ENCODE data around the gene OPN1MW.
"Not testable (repeated sequence)": the region's sequence is repeated elsewhere in the genome, so short reads cannot be mapped to it uniquely, and the experiment has no call there.

The OPN1MW gene

DNA sequence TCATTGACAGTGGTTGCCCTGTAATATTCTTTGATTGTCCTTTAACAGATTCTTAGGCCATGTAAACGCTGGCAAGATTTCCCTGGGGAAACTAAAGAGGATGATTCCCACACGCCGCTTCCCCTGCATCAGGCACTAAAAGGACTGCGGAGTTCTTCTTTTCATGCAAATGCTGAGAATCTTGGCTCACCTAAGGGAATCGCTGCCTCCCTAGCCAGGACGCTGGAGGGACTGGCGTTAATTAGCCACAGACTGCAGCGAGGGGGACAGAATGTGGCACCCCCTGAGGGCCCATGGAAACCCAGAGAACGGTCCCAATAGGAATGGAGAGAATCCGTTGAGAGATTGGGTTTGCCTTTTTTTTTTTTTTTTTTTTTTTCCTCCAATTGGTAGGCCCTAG lies 29.1 kb downstream of the OPN1MW start:
- DNase-seq, result not testable (repeated sequence)

DNA sequence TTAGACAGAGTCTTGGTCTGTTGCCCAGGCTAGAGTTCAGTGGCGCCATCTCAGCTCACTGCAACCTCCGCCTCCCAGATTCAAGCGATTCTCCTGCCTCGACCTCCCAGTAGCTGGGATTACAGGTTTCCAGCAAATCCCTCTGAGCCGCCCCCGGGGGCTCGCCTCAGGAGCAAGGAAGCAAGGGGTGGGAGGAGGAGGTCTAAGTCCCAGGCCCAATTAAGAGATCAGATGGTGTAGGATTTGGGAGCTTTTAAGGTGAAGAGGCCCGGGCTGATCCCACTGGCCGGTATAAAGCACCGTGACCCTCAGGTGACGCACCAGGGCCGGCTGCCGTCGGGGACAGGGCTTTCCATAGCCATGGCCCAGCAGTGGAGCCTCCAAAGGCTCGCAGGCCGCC lies 37.1 kb downstream of the OPN1MW start, which contains the start of gene OPN1MW2:
OPN1MW2 (plus strand) TSS at position 301 of the 400 bp plus-strand sequence; CDS start at position 361, 60 bp downstream.
- DNase-seq, result not testable (repeated sequence)

DNA sequence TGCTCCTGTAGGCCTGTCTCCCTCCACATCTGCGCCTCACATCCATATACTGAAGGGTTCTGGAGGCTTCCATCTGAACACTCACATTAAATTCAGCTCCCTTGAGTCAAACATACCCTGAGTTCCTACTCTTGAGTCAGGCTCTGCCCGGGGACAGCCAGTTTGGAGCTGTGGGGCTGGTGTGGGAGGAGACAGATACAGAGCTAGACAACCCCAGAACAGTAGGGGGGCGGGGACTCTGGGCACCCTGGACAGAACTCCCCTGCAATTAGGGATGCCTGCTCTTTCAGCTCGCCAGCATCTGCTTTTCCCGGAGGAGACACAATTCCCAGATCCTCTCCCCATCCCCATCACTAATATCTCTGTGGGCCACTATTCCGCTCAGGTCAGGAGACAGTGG lies 42.9 kb downstream of the OPN1MW start:
- not testable (repeated sequence) for DNase-seq

DNA sequence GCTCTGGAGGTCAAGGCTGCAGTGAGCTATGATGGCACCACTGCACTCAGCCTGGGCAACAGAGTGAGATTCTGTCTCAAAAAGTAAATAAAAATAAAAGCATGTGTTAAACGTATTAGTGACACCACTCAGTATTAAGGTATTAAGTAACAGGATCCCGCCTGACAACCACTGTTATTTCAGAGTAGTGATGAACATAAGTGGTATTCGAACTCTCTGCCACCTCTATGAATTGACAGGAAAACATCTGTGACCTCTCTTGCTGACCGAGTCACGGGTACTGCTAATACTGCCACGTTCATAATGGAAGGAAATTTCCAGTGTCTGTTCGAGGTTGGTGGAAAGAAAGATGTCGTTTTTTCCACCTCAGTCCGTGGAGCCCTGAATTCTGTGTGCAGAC lies 44.3 kb downstream of the OPN1MW start:
- DNase-seq, result not testable (repeated sequence)

DNA sequence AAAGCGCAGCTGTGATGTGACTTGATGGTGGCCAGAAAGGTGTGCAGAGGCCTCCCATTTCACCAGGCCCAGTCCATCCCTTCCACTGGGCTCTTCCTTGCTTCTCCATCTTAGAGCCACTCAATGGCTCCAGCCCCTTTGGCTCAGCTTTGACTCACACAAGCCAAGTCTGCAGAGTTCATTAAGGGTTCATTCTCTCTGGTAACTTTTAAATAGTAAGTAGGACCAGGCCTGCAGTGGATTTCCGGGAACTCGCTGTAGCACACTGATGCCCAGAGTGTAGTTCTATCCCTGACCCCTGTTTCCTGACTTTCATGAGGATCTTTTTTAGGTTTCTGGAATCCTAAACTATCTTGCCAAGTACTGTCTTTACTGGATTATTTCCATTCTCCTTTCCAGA lies 49.0 kb downstream of the OPN1MW start:
- not testable (repeated sequence) for DNase-seq

DNA sequence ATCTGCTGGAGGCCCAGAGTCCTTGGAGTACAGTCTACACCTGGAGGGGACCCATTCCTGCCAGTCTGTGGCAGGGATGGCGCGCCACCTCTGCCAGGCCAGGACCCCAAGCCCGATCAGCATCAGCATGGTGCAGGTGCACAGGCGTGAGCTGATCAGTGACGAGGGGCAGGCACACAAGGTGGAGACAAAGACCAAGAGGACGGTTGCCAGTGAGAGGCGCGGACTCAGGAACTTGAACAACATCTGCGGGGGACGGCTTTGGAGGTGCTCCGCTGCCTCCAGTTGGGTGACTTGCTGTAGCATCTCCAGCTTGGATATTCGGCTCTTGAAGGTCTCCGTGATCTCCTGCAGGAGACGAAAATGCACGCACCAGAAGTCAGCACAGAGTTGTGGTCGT lies 51.2 kb downstream of the OPN1MW start:
- not testable (repeated sequence) for DNase-seq

DNA sequence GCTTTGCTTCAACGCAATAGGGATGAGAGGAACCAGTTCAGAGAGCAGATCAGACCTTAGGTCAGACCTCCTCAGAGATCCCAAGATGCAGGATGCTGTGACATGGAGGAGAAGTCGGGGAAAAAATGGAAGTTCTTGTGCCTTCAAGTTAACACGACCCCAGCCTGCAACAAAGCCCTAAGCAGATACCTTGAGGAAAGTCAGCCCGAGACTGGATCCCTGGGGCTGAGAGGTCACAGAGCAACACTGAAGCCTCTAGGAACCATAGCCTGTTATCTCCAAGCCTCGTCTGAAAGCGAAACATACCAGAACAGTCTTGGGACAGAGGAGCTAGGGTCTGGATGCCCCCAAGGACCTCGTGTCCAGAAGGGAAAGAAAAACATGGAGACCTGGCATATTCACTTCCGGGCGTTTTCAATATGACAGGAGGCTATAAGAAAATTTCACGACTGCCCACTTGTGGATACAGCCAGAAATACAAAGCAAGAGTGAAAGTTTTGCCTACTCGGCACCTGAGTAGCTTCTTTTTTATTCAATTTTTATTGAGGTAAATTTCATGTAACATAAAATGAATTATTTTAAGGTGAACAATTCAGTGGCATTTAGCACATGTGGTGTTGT lies 56.7 kb downstream of the OPN1MW start:
- DNase-seq, result not testable (repeated sequence)

DNA sequence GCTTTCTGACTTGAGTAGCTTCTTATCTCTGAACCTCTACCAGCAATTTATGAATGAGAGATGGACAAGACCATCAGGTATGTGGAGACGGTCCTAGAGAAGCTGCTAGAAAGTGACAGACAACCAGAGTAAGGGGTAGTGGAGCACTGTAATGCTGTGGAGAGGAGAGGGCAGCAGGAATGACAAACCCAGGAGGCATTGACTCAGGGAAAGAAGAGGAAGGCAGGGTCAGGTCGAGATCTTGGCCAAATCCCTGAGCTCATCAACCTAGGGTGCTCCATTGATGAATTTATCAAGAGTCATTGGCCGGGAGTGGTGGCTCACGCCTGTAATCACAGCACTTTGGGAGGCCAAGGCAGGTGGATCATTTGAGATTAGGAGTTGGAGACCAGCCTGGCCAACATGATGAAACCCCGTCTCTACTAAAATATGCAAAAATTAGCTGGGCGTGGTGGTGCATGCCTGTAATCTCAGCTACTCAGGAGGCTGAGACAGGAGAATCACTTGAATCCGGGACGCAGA lies 57.6 kb downstream of the OPN1MW start:
- not testable (repeated sequence) for DNase-seq

Measured in activated CD4-positive, alpha-beta T cell treated with anti-CD3 and anti-CD28 coated beads for 4 hours (primary cell).